DOHH2 (cell line): ENCODE data around the gene PSMD6.

Source experiments
- EZH2phosphoT487 ChIP-seq: fragments of 200-600 bp; sonication (generic); IDR thresholded peaks from 2 replicates; pipeline ENCODE4 v1.6.1; 2017; ENCODE audit warnings: borderline replicate concordance, mild to moderate bottlenecking, antibody characterized with exemption, low read length, moderate library complexity, mixed read lengths
- TF ChIP-seq, protein P1 (sequence below): fragments of 200-600 bp; sonication (generic); IDR thresholded peaks from one replicate; pipeline ENCODE4 v1.5.1; 2014; ENCODE audit warnings: antibody characterized with exemption, mild to moderate bottlenecking, low read depth, low read length; ENCODE audit not compliant: poor library complexity, severe bottlenecking

DNA sequence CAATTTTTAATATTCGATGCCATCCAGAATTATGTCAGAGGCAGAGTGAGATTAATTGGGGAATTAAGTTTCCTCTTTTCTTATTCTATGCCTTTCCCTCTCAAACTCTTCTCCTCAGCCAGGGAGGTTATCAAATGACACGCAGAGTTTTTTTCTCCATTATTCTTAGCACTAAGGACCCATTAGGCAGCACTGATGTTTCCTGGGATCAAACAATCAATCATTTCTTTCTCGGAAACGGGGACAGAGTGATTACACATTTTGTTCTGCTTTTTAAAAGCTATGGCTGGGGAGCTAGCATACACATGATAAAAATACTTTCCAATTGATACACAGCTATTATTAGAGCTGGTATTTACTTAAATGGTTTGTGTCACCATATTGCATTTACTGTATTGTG is 35.3 kb upstream of the PSMD6 start:
- TF ChIP-seq, protein P1, sequence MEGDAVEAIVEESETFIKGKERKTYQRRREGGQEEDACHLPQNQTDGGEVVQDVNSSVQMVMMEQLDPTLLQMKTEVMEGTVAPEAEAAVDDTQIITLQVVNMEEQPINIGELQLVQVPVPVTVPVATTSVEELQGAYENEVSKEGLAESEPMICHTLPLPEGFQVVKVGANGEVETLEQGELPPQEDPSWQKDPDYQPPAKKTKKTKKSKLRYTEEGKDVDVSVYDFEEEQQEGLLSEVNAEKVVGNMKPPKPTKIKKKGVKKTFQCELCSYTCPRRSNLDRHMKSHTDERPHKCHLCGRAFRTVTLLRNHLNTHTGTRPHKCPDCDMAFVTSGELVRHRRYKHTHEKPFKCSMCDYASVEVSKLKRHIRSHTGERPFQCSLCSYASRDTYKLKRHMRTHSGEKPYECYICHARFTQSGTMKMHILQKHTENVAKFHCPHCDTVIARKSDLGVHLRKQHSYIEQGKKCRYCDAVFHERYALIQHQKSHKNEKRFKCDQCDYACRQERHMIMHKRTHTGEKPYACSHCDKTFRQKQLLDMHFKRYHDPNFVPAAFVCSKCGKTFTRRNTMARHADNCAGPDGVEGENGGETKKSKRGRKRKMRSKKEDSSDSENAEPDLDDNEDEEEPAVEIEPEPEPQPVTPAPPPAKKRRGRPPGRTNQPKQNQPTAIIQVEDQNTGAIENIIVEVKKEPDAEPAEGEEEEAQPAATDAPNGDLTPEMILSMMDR: no peak
- no peak for TF ChIP-seq EZH2phosphoT487
